BE2C (cell line): ENCODE measurements around the gene ZNF284.
A peak's percentile ranks its signal among the peaks of the same experiment; 100 is the strongest.

ENCODE experiments used
- DNase-seq: peaks from one replicate; pipeline ENCODE4 v3.0.0-alpha.2; 2020
- H3K27me3 ChIP-seq: fragments of 250-450 bp; sonication (Bioruptor Pico); 2 replicates; pipeline ENCODE4 v1.5.1; 2020; ENCODE audit warnings: mild to moderate bottlenecking
- H3K36me3 ChIP-seq: fragments of 250-450 bp; sonication (Bioruptor Pico); 2 replicates; pipeline ENCODE4 v1.5.1; 2020; ENCODE audit warnings: mild to moderate bottlenecking
- H3K4me1 ChIP-seq: fragments of 250-450 bp; sonication (Bioruptor Pico); 2 replicates; pipeline ENCODE4 v1.5.1; 2020
- H3K4me3 ChIP-seq: 2 replicates; pipeline ENCODE4 v1.5.1; 2011; ENCODE audit warnings: low read depth, low read length
- H3K9me3 ChIP-seq: fragments of 250-450 bp; sonication (Bioruptor Pico); 2 replicates; pipeline ENCODE4 v1.5.1; 2020
- TF ChIP-seq, protein P1 (sequence below): IDR thresholded peaks from 2 replicates; pipeline ENCODE4 v1.5.1; 2012; ENCODE audit warnings: mild to moderate bottlenecking, low read depth, low read length

ZNF284 gene

DNA sequence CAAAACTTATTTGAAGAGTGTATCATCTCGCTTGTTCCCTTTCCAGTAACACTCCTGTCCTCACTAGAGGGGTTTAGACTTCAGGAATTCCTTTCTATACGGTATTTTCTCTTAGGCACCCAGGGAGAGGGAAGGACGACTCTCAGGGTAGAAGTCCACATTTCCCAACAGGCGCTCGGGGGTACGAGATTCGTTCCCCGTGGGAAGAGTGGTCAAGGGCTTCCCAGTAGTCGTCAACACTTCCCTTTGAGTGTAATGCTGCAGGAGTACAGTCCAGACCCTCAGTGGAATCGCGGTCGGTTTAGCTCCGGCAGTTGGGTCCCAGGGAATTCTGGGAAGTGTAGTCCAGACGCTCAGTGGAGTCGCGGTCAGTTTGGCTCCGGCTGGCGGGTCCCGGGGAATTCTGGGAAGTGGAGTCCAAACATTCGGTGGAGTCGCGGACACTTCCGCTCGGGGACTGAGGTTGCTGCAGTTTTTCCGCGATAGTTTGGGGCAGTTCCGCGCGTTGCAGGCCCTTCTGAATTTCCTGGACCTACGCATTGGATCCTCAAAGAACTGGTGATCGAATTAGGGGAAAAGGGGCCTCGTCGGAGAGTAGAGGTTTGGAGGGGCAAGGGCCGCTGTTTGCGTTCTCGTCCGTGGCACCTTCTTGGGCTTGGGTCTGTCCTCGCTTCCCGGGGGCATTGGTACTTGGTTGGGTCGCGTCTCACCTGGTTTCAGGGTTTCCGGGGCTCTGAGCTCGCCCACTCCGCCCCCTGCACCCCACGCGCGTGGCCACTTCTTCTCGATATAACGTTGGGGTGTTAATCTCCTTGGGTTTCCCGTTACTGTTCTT is 22.2 kb downstream of the ZNF284 start, which contains the start of gene ZNF224:
Gene ZNF224, plus strand, starts transcription at position 431 of the 835 bp plus-strand sequence. CDS start 3,513 bp downstream, outside the sequence.
- TF ChIP-seq, protein P1, sequence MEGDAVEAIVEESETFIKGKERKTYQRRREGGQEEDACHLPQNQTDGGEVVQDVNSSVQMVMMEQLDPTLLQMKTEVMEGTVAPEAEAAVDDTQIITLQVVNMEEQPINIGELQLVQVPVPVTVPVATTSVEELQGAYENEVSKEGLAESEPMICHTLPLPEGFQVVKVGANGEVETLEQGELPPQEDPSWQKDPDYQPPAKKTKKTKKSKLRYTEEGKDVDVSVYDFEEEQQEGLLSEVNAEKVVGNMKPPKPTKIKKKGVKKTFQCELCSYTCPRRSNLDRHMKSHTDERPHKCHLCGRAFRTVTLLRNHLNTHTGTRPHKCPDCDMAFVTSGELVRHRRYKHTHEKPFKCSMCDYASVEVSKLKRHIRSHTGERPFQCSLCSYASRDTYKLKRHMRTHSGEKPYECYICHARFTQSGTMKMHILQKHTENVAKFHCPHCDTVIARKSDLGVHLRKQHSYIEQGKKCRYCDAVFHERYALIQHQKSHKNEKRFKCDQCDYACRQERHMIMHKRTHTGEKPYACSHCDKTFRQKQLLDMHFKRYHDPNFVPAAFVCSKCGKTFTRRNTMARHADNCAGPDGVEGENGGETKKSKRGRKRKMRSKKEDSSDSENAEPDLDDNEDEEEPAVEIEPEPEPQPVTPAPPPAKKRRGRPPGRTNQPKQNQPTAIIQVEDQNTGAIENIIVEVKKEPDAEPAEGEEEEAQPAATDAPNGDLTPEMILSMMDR = no peak
- peak; percentile 93 for DNase-seq
- no peaks in the 10 kb centered on the region for H3K4me1 ChIP-seq
- no peaks in the 10 kb centered on the region for H3K9me3 ChIP-seq
- peak within 1 kb of the TSS; percentile 96 for H3K4me3 ChIP-seq
- H3K27me3 ChIP-seq = no peaks in the 10 kb centered on the region
- 0 out of 2 replicates have a peak, but pooled peaks cover 3% of the 10 kb centered on the region for H3K36me3 ChIP-seq

DNA sequence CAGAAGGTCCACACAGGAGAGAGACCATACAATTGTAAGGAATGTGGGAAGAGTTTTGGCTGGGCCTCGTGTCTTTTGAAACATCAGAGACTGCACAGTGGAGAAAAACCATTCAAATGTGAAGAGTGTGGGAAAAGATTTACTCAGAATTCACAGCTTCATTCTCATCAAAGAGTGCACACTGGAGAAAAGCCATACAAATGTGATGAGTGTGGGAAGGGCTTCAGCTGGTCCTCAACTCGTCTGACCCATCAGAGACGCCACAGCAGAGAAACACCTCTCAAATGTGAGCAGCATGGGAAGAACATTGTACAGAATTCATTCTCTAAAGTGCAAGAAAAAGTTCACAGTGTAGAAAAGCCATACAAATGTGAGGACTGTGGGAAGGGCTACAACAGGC is 35.8 kb downstream of the ZNF284 start:
- TF ChIP-seq, protein P1 = no peak
- Histone ChIP-seq H3K36me3 (peaks cover 55% of the 10 kb centered on the region), H3K27me3 (no peaks in the 10 kb centered on the region), H3K9me3 (peaks cover 6% of the 10 kb centered on the region; the same call in 1 of the 2 replicates), H3K4me3 (no peak overlapping the region), H3K4me1 (no peaks in the 10 kb centered on the region)
- DNase-seq = no peak

DNA sequence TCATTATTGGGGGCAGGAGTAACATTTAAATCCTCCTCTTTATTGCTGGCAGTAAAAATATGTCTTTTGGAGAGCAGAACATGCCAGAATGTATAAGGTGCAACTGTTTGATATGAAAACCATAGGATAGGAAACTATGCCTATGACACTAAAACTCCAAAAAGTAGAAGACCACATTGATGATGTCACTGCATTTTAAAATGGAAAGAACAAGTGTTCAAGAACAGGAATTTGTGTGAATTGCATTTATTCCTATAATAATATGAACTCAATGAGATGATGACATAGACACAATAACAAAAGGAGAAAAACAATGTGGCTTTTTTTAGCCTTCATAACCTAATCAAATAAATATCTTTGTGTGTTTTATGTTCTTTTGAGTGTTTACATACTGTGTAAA is 37.5 kb downstream of the ZNF284 start:
- TF ChIP-seq, protein P1 = no peak
- H3K4me3 ChIP-seq = no peak overlapping the region
- peaks cover 51% of the 10 kb centered on the region for H3K36me3 ChIP-seq
- no peaks in the 10 kb centered on the region for H3K27me3 ChIP-seq
- peaks cover 6% of the 10 kb centered on the region; the same call in 1 of the 2 replicates for H3K9me3 ChIP-seq
- DNase-seq = no peak
- H3K4me1 ChIP-seq = no peaks in the 10 kb centered on the region

DNA sequence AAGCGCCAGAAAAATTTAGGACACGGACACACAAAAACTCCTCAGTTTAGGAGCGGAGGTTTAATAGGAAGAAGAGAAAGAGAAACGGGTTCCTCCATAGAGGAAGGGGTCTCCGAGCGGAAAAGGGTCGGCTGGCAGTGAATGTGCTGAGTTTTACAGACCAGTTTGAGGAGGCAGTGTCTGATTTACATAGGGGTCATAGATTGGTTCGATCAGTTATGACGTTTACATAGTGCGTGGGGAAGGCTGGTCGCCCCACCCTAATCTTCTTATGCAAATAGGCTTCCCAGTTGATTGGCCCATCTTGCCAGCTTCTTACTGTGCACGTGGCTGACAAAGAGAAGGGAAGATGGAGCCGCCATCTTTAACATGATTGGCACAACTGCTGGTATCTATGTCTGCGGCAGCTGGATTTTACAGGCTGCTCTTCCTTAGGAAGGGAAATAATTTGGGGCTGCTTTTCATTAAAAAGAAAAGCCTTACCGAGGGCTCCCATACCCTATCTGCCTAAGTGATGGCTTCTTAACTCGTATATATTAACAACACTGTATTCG is 40.0 kb downstream of the ZNF284 start:
- TF ChIP-seq, protein P1 = no peak

DNA sequence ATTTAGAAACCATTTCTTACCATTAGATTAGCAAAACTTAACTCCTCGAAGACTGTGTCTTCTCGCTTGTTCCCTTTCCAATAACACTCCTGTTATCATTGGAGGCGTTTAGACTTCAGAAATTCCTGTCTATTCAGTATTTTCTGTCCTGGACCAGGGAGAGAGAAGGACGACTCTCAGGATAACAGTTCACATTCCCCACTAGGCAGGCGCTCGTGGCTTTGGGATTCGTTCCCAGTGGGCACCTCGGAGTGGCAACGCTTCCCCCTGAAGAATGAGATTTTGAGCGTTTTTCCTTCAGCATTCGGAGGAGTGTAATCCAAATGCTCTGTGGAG is 40.8 kb downstream of the ZNF284 start:
- TF ChIP-seq, protein P1 = no peak
- Histone ChIP-seq H3K9me3 (0 out of 2 replicates have a peak, but pooled peaks cover 4% of the 10 kb centered on the region), H3K4me1 (no peaks in the 10 kb centered on the region), H3K27me3 (no peaks in the 10 kb centered on the region), H3K36me3 (peaks cover 31% of the 10 kb centered on the region), H3K4me3 (peak overlapping the region; percentile 80)
- no peak for DNase-seq

More for the DNA sequence above, 40.0 kb downstream of the ZNF284 start:
- H3K4me1 ChIP-seq = no peaks in the 10 kb centered on the region
- peaks cover 34% of the 10 kb centered on the region for H3K36me3 ChIP-seq
- H3K27me3 ChIP-seq = no peaks in the 10 kb centered on the region
- DNase-seq = peak; percentile 89
- 0 out of 2 replicates have a peak, but pooled peaks cover 6% of the 10 kb centered on the region for H3K9me3 ChIP-seq
- H3K4me3 ChIP-seq = peak overlapping the region; percentile 80
